GM12878 (cell line): ENCODE data around the gene CSF3. TPM values are rescaled to one million over a fixed set of nuclear protein-coding genes. Genes with fewer than 3 reads are reported as not detected.

Source experiments
- ATAC-seq: fragments of 200-7000 bp; cut with Tn5 transposase; 3 replicates; pipeline ENCODE4 v1.9.1; 2020; ENCODE audit warnings: mild to moderate bottlenecking, moderate library complexity
- BruUV-seq: library from RNA; stranded (reverse); fragments of 400-500 nt; replicated peaks from 2 replicates; lab custom pipeline; 2021; lab: Mats Ljungman, UMichigan
- CTCF ChIA-PET: fragments of 300-600 bp; sonication (Branson Sonifier 250); formaldehyde crosslinking; extraction: SDS; loops from one replicate; lab custom pipeline; 2021; ENCODE audit warnings: inconsistent platforms; lab: Yijun Ruan, JAX
- POLR2A ChIA-PET: fragments of 350-600 bp; formaldehyde crosslinking; extraction: SDS; loops from one replicate; lab custom pipeline; 2021; ENCODE audit warnings: inconsistent platforms; lab: Charles Lee
- RAD21 ChIA-PET: fragments of 300-600 bp; sonication (Branson Sonifier 250); formaldehyde crosslinking; loops from one replicate; lab custom pipeline; 2023; ENCODE audit warnings: antibody characterized with exemption; ENCODE audit not compliant: unreplicated experiment; lab: Charles Lee
- SMC1A ChIA-PET: fragments of 300-600 bp; sonication (Branson Sonifier 250); formaldehyde crosslinking; loops from one replicate; lab custom pipeline; 2023; ENCODE audit not compliant: unreplicated experiment, uncharacterized antibody; lab: Charles Lee
- DNase-seq: peaks from one replicate; pipeline ENCODE4 v3.0.0-alpha.2; 2011; ENCODE audit warnings: low read depth, low spot score
- FAIRE-seq: peaks from 3 replicates; lab custom pipeline; 2011; peaks lifted over from hg19 to GRCh38; lab: Jason Lieb, UNC
- H2AFZ ChIP-seq: 2 replicates; pipeline ENCODE4 v1.6.0; 2011; ENCODE audit warnings: low read depth, low read length, control low read depth; ENCODE audit not compliant: control insufficient read depth
- H3K27ac ChIP-seq: 2 replicates; pipeline ENCODE4 v1.5.1; 2011; ENCODE audit warnings: control low read depth; ENCODE audit not compliant: control insufficient read depth, insufficient read depth
- H3K27me3 ChIP-seq, 2 experiments: replicated peaks in 1 of 2; 2 replicates each; pipeline versions ENCODE4 v1.6.0 to v1.6.1; 2011; ENCODE audit warnings: low read length in 1 of 2; ENCODE audit not compliant: control insufficient read depth in 2 of 2, insufficient read depth in 2 of 2
- H3K36me3 ChIP-seq, 2 experiments: 2 replicates each; pipeline ENCODE4 v1.5.1; 2011; ENCODE audit warnings: low read length in 1 of 2; ENCODE audit not compliant: control insufficient read depth in 2 of 2, insufficient read depth in 2 of 2
- H3K4me1 ChIP-seq: 2 replicates; pipeline ENCODE4 v1.6.1; 2011; ENCODE audit warnings: mild to moderate bottlenecking, low read length, moderate library complexity, mixed read lengths; ENCODE audit not compliant: control insufficient read depth, insufficient read depth
- H3K4me2 ChIP-seq: 2 replicates; pipeline ENCODE4 v1.6.0; 2011; ENCODE audit warnings: control low read depth; ENCODE audit not compliant: control insufficient read depth, insufficient read depth
- H3K4me3 ChIP-seq: fragments of 200-600 bp; sonication (generic); 2 replicates; pipeline ENCODE4 v1.5.1; 2016
- H3K79me2 ChIP-seq: 2 replicates; pipeline ENCODE4 v1.6.0; 2011; ENCODE audit warnings: low read length; ENCODE audit not compliant: control insufficient read depth, insufficient read depth
- H3K9ac ChIP-seq: 2 replicates; pipeline ENCODE4 v1.8.0; 2011; ENCODE audit warnings: low read length, control low read depth, mixed read lengths; ENCODE audit not compliant: control insufficient read depth, insufficient read depth
- H3K9me3 ChIP-seq: replicated peaks from 3 replicates; pipeline ENCODE4 v1.5.1; 2011; ENCODE audit warnings: mild to moderate bottlenecking, low read length; ENCODE audit not compliant: control insufficient read depth, insufficient read depth
- H4K20me1 ChIP-seq: 2 replicates; pipeline ENCODE4 v1.6.0; 2011; ENCODE audit not compliant: control insufficient read depth, insufficient read depth
- ATF7 ChIP-seq: fragments of 450-650 bp; IDR thresholded peaks from 2 replicates; pipeline ENCODE4 v1.6.1; 2016; ENCODE audit warnings: low read depth, mild to moderate bottlenecking
- CHD1 ChIP-seq: IDR thresholded peaks from 2 replicates; pipeline ENCODE4 v1.6.1; 2012; ENCODE audit warnings: low read depth, low read length, improper control_type of control experiment
- MEF2A ChIP-seq: IDR thresholded peaks from 2 replicates; pipeline ENCODE4 v1.6.1; 2011; ENCODE audit warnings: low read depth, mild to moderate bottlenecking, low read length, moderate library complexity; ENCODE audit not compliant: insufficient read depth
- NFYB ChIP-seq: IDR thresholded peaks from 2 replicates; pipeline ENCODE4 v1.6.1; 2011; ENCODE audit warnings: low read depth, mild to moderate bottlenecking, low read length, improper control_type of control experiment, moderate library complexity; ENCODE audit not compliant: insufficient read depth
- TCF3 ChIP-seq: IDR thresholded peaks from 2 replicates; pipeline ENCODE4 v1.6.1; 2012; ENCODE audit warnings: low read depth, mild to moderate bottlenecking, low read length, borderline replicate concordance; ENCODE audit not compliant: insufficient read depth
- WRNIP1 ChIP-seq: IDR thresholded peaks from 2 replicates; pipeline ENCODE4 v1.6.1; 2011; ENCODE audit warnings: low read depth, low read length, improper control_type of control experiment, borderline replicate concordance
- YBX1 ChIP-seq: fragments of 450-650 bp; IDR thresholded peaks from 2 replicates; pipeline ENCODE4 v1.6.1; 2016; ENCODE audit warnings: antibody characterized with exemption
- ZBED1 ChIP-seq: IDR thresholded peaks from 2 replicates; pipeline ENCODE4 v1.6.1; 2016; ENCODE audit warnings: borderline replicate concordance
- ZZZ3 ChIP-seq: IDR thresholded peaks from 2 replicates; pipeline ENCODE4 v1.6.1; 2011; ENCODE audit warnings: low read depth; ENCODE audit not compliant: control insufficient read depth, insufficient read length
- WGBS: methylation state at CpG from one replicate; pipeline ENCODE4 v1.1.6; 2016; ENCODE audit warnings: low lambda C conversion rate; ENCODE audit not compliant: insufficient replicate concordance, insufficient coverage; ENCODE audit errors: missing lambda C conversion rate; 5-methylcytosine and 5-hydroxymethylcytosine counted together
- in situ Hi-C: fragments of 300-500 bp; cut with MboI; formaldehyde crosslinking; loops from 9 replicates; pipeline ENCODE4 v1.14.3; 2018; ENCODE audit warnings: mixed read lengths
- intact Hi-C: fragments of 100-400 bp; cut with micrococcal nuclease; formaldehyde crosslinking; loops from one replicate; pipeline ENCODE4 v1.14.2; 2022; ENCODE audit not compliant: unreplicated experiment
- polyA plus RNA-seq, 11 experiments: library from polyadenylated mRNA; depleted of rRNA in 4 of 11; unstranded in 6 of 11; stranded (reverse) in 5 of 11; fragments of >200 nt; fragmentation: Nextera tagmentation in 4 of 11; fragmentation: Illumina TruSeq in 1 of 11; extraction: Ambion mirVana in 4 of 11; extraction: Trizol in 1 of 11; gene quantifications; 1 replicate in 1 of 11; 2 replicates in 10 of 11; pipeline versions ENCODE4 v1.2.1 to v1.2.3, GENCODE V29; 2011 to 2016; ENCODE audit warnings: inconsistent platforms in 2 of 11, missing spikeins in 2 of 11, low read depth in 1 of 11
- total RNA-seq, 4 experiments: library from RNA; depleted of rRNA in 3 of 4; stranded (reverse); fragments of >200 nt in 3 of 4; fragmentation: Illumina TruSeq in 1 of 4; extraction: Trizol in 1 of 4; gene quantifications; 2 replicates each; pipeline versions ENCODE4 v1.2.1 to v1.2.3, GENCODE V29; 2013 to 2021
- TF ChIP-seq, protein P1 (sequence below): fragments of 150-350 bp; IDR thresholded peaks from 2 replicates; pipeline ENCODE4 v1.6.1; 2014; ENCODE audit warnings: mild to moderate bottlenecking, low read depth, low read length

The CSF3 gene
- total and polyA plus RNA-seq, 10 of the 15 experiments (the other 5 are each of a cell fraction or from before 2014, with no cell fraction given): 0.09 to 0.28 (median 0.12) TPM; not detected in 5

- ChIA-PET SMC1A (interaction anchor here (1.2 to 1.7 kb wide), 2 partner anchors 11 to 53 kb away, joined by 5 read pairs; no protein-coding TSS in a partner anchor), RAD21 (no interaction called here), CTCF (interaction anchor here (0.5 to 12.0 kb wide), 7 partner anchors 9 to 75 kb away, joined by 3 to 142 read pairs (median 4); no protein-coding TSS in a partner anchor), POLR2A (no interaction called here)
- no TSS peak for BruUV-seq
- TF ChIP-seq CHD1 (no peak), ATF7 (no peak)
- TF ChIP-seq, protein P1, sequence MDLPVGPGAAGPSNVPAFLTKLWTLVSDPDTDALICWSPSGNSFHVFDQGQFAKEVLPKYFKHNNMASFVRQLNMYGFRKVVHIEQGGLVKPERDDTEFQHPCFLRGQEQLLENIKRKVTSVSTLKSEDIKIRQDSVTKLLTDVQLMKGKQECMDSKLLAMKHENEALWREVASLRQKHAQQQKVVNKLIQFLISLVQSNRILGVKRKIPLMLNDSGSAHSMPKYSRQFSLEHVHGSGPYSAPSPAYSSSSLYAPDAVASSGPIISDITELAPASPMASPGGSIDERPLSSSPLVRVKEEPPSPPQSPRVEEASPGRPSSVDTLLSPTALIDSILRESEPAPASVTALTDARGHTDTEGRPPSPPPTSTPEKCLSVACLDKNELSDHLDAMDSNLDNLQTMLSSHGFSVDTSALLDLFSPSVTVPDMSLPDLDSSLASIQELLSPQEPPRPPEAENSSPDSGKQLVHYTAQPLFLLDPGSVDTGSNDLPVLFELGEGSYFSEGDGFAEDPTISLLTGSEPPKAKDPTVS: no peak
- no peaks in the 10 kb centered on the region for H3K36me3 ChIP-seq
- ATAC-seq (no peak), DNase-seq (no peak), FAIRE-seq (no peak)
- no peak overlapping the region for H3K4me2 ChIP-seq
- H3K27me3 ChIP-seq: peaks cover 3 to 5% of the 10 kb centered on the region in 2 experiments; a peak in 3 of 4 replicates
- H2AFZ ChIP-seq: no peak overlapping the region
- no peak overlapping the region for H3K9ac ChIP-seq
- in situ Hi-C loops (no loop called here), intact Hi-C loops (no loop called here)
- peaks cover 5% of the 10 kb centered on the region for H3K4me1 ChIP-seq
- WGBS: 28% methylated on average over 8 of the region's 8 CpGs
- no peak overlapping the region for H3K27ac ChIP-seq
- H3K9me3 ChIP-seq: no peaks in the 10 kb centered on the region
- H4K20me1 ChIP-seq: no peaks in the 10 kb centered on the region
- peaks cover 3% of the 10 kb centered on the region for H3K79me2 ChIP-seq
- H3K4me3 ChIP-seq: no peak overlapping the region
Measured at GRCh38 chr17:40058186-40058784, 43.0 kb downstream of the CSF3 start.

- in situ Hi-C loops: no loop called here
- POLR2A ChIA-PET: no interaction called here
- no TSS peak for BruUV-seq
Measured at GRCh38 chr17:40058865-40059264, 43.6 kb downstream of the CSF3 start.

More at GRCh38 chr17:40058865-40059264, 43.6 kb downstream of the CSF3 start:
- no peak for DNase-seq
- TF ChIP-seq ZBED1: no peak
- TF ChIP-seq WRNIP1: no peak
- TF ChIP-seq ZZZ3: no peak
- no peak for TF ChIP-seq YBX1
- TF ChIP-seq NFYB: no peak
- TF ChIP-seq MEF2A: no peak
- TF ChIP-seq TCF3: no peak
- Histone ChIP-seq H3K4me2 (no peak overlapping the region), H2AFZ (no peak overlapping the region), H3K4me3 (no peak overlapping the region), H3K36me3 (no peaks in the 10 kb centered on the region), H3K27me3 (peaks cover 5 to 10% of the 10 kb centered on the region in 2 experiments; a peak in 3 of 4 replicates), H3K9ac (no peak overlapping the region), H3K9me3 (no peaks in the 10 kb centered on the region), H4K20me1 (no peaks in the 10 kb centered on the region), H3K4me1 (peaks cover 5% of the 10 kb centered on the region), H3K27ac (no peak overlapping the region), H3K79me2 (peaks cover 3% of the 10 kb centered on the region)
- no peak for FAIRE-seq
- intact Hi-C loops: no loop called here
- no peak for ATAC-seq
- ChIA-PET CTCF (interaction anchor here (0.5 to 15.2 kb wide), 8 partner anchors 10 to 75 kb away, joined by 3 to 142 read pairs (median 4); no protein-coding TSS in a partner anchor), SMC1A (interaction anchor here (1.2 to 1.9 kb wide), 3 partner anchors 11 to 52 kb away, joined by 4 to 5 read pairs (median 5); no protein-coding TSS in a partner anchor), RAD21 (interaction anchor here (1.8 kb wide), 1 partner anchor 53 kb away, joined by 7 read pairs; no protein-coding TSS in a partner anchor)
- WGBS: 79% methylated on average over 1 of the region's 1 CpG
